GM10266 (cell line): Measurements from ENCODE around the gene EDEM1.

ENCODE experiments used
- DNase-seq: peaks from one replicate; pipeline ENCODE4 v3.0.0; 2012; ENCODE audit errors: extremely low spot score
- TF ChIP-seq, protein P1 (sequence below): IDR thresholded peaks from 2 replicates; pipeline ENCODE4 v1.5.1; 2012; ENCODE audit warnings: mild to moderate bottlenecking, low read depth; ENCODE audit not compliant: control insufficient read depth, insufficient read depth; ENCODE audit errors: missing control alignments

Gene EDEM1

DNA sequence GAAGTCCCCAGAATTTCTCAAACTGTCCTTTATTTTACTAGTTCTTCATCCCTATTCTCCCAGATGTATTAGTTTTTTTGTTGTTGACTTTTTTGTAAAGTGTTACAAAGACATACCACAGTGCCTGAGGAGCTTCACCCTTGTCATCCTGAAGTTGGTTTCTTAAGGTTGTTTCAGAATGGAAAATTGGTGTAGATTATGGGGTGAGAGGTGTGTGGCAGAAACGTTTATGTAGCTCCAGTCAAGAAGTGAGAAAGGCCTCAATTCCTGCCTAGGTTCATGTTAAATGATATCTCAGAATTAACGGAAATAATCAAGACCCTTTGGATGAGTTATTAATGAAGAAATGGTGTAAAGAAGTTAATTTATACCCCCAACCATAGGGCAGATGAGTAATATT is 6.8 kb downstream of the EDEM1 start:
- TF ChIP-seq, protein P1, sequence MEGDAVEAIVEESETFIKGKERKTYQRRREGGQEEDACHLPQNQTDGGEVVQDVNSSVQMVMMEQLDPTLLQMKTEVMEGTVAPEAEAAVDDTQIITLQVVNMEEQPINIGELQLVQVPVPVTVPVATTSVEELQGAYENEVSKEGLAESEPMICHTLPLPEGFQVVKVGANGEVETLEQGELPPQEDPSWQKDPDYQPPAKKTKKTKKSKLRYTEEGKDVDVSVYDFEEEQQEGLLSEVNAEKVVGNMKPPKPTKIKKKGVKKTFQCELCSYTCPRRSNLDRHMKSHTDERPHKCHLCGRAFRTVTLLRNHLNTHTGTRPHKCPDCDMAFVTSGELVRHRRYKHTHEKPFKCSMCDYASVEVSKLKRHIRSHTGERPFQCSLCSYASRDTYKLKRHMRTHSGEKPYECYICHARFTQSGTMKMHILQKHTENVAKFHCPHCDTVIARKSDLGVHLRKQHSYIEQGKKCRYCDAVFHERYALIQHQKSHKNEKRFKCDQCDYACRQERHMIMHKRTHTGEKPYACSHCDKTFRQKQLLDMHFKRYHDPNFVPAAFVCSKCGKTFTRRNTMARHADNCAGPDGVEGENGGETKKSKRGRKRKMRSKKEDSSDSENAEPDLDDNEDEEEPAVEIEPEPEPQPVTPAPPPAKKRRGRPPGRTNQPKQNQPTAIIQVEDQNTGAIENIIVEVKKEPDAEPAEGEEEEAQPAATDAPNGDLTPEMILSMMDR = no peak
- DNase-seq = no peak

DNA sequence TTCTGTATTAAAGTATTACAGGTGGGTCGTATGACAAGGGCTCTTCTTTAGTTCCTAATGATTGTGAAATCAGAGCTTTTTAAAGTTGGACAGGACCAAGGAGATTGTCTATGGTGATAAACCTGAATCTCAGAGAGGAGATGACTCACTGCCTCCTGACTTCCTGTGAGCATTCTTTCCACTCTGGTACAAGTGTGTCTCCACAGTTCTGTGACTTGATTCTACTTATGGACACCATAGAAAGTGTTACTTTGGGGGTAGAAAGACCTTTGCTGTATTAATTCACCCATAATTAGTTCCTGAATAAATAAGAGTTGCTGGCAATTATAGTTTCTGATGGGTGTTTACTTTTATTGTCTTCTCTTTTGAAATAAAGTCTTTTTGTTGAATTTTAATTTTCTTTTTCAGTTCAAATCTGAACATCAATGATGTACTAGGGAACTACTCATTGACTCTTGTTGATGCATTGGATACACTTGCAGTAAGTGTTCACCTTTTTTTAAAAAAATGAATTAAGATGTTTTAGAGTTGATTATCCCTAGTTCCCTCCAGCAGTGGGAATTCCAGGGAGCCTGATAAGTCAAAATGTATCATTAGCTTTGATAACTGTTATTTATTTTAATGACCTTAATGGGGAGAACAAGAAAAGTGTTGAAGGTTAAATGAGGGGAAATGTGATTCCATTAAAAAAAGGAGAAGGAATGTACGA is 7.4 kb downstream of the EDEM1 start:
- TF ChIP-seq, protein P1 = no peak
- DNase-seq = peak; percentile 28

DNA sequence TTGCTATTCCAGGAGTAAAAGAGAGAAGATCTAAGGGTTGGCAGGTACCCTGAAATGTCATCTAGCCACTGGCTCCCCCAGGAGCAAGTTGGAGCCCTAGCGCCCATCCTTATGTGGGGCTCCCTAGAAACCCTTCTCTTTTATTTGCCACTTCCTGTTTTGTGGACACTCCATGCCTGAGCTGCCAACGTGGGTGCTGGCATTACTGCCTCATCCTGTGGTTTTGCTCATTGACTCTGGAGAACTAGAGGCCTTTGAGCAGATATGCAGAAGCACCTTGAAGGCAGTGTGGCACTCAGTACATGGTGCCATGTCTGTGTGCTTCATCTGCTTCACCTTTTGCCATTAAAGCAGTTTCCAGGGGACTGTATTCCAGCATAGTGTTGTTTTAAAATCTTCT is 8.1 kb downstream of the EDEM1 start:
- TF ChIP-seq, protein P1 = no peak
- DNase-seq = no peak

DNA sequence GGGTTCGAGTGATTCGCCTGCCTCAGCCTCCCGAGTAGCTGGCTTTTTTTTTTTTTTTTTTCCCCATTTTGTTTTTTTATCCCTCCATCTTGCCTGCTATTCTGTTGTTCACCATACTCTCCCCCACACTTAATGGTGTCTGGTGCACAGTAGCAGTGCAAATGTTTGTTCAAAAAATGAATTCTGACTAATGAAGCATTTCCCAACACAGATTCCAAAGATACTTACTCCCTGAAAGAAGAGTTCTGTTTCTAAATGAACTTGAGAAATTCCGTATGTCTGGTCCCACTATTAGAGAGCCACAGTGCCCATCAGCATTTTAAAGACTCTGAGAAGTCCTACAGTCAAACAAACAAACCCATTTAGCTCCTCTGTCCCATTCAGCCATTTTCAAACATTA is 9.5 kb downstream of the EDEM1 start:
- TF ChIP-seq, protein P1 = no peak

DNA sequence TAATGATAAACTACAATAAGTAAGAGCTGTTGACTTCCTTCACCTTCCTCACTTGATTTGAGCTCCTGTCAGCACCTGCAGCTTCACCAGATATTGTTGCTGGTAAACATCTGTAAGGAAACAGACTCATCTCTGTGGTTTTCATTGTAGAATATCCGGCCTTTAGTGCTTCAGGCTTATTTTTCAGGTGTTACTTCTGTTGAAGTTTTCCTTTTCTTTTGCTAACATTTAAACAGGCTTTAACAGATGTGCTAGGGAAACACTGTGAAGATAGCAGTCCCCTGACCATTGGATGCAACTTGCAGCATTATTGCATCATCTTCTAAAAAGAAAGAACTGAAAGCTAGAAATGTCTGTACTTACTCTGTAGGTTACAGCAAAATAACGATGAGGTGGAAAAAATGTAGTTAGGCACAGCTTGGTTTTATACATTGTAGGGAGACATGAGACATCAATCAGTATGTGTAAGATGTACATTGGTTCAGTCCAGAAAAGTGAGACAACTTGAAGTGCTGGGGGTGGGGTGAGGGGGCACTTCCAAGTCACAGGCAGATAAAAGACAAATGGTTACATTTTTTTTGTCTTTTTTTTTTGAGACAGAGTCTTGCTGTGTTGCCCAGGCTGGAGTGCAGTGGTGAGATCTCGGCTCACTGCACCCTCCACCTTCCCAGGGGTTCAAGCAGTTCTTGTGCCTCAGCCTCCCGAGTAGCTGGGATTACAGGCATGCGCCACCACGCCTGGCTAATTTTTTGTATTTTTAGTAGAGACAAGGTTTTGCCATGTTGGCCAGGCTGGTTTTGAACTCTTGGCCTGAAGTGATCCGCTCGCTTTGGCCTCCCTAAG is 10.2 kb downstream of the EDEM1 start:
- peak; percentile 56 for DNase-seq
- TF ChIP-seq, protein P1 = no peak

More for the DNA sequence above, 9.5 kb downstream of the EDEM1 start:
- DNase-seq = no peak

DNA sequence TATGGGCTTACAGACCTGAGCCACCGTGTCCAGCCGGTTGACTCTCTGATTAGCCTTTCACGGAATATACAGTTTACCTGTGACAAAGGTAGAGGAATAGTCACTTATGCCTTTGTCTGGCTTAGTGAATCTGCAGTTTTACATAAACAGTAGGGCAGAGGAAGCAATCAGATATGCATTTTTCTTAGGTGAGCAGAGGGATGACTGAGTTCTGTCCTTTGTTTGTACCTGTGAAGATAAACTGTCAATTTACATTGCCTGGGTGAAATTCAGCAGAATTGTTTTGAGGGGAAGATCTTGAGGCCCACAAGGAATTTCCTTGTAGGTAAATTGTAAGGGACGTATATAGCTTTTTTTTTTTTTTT is 10.8 kb downstream of the EDEM1 start:
- DNase-seq = no peak
- TF ChIP-seq, protein P1 = no peak
